Epidermal melanocyte (primary cell): ENCODE measurements around the gene GAP43.

ENCODE experiments used
- DNase-seq: peaks from one replicate; pipeline ENCODE4 v3.0.0; 2011; ENCODE audit warnings: low spot score; ENCODE audit not compliant: insufficient read length

GAP43 gene

DNA sequence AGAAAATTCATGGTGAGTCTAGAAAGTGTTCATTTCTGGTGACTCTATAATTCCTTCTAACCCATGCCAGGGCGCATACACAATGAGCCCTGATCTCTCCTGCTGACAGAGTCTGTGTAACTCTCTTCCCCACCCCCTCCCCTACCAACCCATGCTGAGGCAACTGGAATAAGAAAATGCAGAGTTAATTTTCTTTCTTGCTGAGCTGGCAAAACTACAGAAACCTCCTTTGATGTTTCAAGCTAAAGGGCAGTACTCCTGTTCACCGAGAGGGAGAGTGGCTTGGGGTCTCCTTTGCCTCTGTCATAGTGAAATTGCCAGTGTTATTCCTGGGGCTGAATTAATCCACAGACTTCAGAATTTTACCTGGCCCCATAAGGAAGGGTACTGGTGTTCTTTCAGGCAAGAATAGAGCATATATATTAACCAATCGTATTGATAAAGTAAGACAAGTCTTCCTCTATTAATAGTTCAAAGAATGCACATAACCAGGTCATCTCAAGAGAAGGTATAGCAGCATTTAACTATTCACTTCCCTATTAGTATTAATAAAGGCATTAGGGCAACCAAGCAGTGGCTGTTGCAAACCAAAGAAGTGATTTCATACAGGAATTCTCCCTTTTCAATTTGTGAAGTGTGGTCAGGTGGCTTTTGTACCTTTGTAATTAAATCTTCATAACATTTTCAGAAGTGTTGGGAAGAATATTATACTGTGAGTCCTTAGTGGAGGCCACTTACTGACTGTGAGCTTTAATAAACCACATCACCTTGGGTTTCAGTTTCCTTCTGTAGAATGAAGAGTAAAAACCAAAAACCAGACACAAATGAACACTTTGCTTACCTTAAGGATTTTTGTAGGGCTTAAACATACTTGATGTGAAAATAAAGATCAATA, 4.1 kb downstream of the GAP43 start:
- no peak for DNase-seq

DNA sequence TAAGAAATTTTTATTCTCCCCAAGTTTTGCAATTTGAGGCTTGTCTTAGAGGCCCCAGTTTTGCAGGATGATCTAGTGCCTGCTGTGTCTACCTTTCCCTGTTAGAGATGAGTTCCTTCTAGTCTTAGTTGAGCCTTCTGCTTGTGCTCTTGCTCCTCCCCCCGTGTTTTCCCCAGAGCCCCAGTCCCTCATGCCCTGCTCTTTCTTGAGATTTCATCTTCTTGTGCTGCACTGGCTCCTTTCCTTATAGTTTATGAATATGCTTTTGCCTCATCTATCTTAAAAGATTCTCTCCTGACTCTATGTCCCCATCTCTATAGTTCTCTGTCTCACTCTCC, 4.7 kb downstream of the GAP43 start:
- no peak for DNase-seq

DNA sequence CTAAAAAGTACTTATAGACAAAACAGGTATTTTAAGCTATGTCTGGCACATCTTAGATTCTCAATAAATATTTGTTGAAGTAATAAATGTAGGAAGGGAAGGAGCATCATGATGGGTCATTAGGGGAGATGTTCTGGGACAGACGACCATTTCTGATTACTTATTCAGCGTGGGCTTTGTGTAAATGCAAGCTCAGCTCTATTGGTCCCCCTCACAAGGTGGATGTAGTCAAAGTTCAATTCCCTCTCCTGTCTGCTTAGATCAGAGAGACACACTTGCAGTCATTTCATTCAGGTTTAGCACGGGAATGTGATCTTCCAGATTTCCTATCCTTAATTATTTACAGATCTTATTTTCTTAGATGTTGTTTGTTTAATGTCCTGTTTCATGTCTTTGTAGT, 7.5 kb downstream of the GAP43 start:
- DNase-seq = no peak

DNA sequence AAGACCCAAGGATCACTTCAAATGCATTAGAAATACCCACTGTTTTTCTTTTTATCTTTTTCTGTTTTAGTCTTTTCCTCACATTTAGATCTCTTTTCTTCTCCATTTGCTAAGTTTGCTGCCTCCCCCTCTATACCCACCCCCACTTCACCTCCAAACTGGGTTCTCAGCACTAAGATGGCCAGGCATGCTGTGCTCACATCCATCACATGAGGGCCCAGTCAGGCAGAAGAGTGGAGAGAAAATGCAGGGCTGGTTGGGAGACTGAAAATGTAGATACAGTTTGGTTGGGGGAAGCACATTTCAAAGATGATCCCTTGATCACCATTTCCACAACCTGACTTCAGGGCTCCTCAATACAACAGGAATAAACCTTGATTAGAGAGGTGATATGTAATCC, 8.7 kb downstream of the GAP43 start:
- DNase-seq = no peak

DNA sequence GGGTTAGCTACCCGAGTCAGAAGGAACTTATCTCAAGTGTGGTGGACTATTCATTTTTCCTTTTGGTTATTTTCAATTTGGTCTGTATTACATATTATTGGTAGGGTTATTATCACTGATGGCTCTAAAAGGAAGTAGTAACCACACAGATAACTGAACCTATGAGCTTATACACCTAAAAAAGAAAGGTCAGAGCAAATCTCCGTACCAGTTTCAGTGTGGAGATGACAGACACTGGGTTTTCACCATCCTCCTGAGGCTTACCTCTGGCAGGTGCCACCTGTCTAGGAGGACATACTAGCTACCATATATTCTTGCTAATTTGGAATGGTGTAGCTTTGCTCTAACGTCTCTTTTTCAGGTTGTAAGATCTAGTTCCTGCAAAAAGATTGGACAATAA, 10.2 kb downstream of the GAP43 start:
- DNase-seq = no peak

DNA sequence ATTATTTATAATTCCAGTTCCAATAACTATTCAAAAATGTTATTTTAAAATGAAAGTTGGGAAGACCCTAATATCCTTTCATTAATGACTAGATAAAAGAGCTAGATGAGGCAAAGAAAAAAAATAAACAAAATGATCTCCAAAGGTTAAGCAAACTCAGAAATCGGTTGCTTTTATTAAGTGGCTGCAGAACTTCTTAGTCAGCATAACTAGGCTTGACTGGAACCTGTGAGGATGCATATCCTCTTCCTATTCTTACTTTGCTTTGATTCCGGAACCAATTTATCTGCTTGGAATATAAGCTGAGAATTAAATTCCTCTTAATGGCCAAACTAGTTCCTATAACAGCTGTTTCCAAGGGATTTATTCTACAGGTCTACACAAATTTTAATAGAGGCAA, 10.7 kb downstream of the GAP43 start:
- DNase-seq = no peak

DNA sequence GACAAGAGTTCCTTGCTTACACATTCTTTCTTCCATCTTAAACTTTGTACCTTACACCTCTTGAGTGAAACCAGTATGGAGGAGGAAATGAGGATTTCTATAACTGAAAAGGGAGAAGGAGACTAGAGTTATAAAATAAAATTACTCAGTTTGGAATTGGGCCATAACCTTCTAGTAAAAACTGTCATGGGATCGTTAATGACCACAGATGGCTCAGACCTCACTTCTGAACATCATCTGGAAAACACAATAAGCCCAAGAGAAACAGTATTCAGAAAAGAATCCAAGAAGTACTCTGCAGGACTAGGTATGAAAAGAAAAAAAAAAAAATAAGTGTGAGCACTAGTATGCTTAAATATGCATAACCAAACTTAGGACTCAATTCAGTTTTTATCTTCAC, 12.1 kb downstream of the GAP43 start:
- DNase-seq = no peak

DNA sequence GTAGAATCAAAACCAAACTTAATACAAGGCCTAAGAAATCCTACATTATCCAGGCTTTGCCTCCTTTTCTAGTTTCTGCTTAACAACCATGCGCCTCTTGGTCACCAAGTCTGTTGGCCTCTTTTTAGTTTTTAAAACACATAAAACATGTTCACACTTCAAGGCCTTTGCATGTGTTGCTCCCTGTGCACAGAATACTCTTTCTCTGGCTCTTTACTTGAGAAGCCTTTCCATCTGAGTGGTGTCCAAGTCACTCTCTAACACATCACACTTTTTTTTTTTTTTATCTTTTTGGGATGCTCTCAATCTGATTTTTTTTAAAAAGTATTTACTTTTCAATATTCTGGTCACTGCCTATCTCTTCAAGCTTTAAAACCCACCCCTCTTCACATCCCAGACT, 14.9 kb downstream of the GAP43 start:
- DNase-seq = no peak

DNA sequence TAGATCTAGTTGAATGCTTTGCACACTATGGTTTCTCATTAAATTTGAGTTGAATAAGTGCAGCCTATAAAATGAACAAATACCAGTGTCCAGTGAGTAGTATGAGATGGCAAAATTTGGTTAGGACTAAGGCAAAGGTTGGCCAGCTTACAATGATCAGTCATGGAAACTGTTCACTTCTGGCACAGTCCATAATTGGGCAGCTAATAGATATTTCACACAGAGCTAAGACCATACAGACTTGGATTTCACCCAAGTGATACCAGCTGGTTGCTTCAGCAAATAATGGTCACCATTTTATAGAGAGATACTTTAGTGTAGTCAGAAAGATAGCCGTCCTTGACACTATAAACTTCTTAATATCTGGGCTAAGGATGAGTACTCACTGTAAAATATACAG, 15.7 kb downstream of the GAP43 start:
- no peak for DNase-seq

DNA sequence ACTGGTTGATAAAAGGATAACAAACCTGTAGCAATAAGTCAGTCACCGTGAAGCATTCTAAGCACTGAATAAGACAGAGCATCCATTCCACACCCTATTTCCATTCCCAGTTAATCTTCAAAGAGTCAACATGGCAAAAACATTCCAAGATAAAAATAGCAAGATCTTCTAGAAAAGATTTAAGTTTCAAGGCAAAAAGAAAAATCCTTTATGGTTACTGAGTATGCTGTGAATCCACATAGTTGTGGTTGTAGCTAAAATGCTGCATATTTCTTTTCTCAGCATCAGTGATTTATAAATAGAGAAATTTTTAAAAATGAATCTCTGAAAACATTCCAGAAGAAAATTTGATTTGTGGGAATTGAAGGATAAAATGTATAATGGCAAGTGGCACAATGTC, 21.1 kb downstream of the GAP43 start:
- DNase-seq = no peak

DNA sequence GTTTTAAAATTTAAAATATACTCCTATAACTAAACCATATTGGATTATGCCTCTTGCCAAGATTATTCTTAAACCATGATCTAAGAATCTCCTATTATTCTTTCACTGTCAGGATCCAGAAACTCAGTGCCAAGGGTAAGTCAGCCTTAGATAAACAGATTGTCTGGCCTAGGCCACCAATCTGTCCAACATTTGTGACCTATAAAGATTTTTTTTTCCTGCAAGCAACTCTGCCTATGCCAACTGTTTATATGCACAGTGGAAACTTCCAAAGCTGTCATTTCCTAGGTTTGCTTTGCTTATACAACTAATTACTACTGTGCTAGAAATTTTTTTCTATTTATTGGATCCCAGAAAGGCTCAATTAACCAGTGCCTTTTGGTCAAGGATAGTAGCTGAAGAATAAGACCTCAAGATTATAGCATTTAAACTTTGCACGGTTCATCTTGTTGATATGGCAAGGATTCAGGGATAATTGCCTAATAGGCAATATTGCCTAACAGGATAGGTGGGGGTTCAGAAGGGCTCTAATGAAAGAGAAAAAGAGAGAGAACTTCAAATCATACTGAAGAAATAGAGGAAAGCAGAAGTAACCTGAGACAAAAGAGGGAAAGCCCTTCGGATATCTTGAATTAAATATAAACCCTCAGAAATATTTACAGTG, 22.8 kb downstream of the GAP43 start:
- no peak for DNase-seq

DNA sequence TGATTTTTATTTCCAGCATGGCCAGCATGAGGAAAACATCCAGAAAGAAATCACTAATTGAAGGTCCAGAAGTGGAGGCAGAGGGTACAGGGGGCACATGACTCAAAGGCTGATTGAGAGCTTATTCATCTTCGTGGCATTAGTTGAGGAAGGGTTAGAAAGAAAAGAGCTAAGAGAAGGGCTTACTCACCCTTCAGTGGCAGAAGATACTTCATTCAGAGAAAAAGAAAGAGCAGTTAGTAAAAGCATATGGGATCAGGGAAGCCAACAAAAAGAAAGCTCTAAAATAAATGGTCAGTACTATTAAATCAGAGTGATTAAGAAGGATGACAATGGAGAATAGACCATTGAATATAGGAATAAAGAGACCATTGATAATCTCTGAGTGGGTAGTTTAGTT, 25.2 kb downstream of the GAP43 start:
- DNase-seq = no peak

DNA sequence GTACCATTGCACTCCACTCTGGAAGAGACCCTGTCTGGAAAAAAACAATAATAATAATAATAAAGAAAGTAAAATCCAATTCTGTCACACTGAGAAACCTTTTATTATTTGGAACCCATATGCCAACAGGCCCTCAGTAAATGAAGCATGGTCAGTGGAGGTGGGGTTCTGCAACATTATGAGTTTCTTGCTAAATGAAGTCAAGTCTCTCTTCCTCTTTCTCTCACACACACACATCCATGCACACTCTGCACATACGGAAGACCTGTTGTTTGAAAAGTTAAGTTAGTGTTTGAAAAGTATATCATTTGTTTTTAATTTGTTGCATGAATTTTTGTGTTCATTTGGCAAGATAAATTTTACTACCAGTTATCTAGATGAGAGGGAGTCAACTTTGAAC, 27.8 kb downstream of the GAP43 start:
- DNase-seq = no peak

DNA sequence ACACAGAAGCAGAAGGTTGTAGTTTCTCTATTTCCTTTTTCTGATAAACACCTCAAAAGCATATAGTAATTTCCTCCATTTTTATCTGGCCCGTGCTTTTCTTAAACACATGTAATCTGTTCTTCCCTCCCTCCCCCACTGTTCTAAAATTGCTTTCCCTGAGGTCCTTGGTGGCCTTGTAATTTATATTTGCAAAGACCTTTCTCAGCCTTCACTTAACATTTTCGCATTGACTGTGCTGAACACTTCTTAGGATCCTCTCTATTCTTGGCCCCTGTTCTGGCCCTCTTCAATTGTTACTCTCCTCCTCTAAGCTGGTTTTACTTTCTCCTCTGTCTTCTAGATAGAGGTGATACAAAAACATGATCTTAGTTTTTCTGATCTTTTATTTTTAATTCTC, 28.3 kb downstream of the GAP43 start:
- DNase-seq = no peak

DNA sequence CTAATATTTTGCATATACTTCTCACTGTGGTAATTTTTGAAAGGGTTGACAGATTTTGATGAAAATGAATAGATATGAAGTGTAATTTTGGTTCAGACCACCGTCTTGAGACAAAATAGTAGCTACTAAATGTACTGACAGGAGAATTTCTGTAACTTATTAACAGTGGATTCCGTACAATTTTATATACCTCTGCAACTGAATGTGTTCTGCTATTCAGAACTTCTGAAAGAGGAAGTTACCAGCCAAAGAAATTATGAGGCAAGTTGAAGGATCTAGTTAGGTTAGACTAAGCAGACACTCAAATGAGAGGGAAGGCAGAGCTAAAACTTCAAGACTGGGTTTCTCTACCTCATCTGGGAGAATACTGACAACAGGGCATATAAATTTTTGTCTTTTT, 29.4 kb downstream of the GAP43 start:
- DNase-seq = no peak

DNA sequence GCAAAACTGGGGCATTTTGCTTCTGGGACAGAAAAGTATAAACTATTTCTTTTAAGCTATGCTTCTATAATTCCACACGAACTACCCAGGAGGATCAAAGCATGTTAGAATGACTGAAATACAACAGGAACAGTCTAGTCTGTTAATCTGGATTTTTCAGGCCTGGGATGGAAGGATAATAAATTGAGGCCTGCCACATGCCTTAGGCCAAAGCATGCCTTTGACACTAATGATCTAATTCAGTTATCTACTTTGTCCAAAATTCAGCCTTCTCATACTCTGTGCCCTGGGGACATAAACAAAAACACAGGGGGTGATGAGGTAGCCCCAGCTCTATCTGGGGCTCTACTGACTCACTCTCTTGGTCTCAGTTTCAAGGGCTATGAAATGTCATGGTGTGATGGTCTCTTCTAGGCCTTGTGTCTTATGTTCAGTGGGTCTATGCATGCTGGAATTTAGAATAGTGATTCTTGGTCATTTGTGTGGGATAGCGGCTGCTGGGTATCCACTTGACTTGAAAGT, 32.5 kb downstream of the GAP43 start:
- DNase-seq = no peak

DNA sequence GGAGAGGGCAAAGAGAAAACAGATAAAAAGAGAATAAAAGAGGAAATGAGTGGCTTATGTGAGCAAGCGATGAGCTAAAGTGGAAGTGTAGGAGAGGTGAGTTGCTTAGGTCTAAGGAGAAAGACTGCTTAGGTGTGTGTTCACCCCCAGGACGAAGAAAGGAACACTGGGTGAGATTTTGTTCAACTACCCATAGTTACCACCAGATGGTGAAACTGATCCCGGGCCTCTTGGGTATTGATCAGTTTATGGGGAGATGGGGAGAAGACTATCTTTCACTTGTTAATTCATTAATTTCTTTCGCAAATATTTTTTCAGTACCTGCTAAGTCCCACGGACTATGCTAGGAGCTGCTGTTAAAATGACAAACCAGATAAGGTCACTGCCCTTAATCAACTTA, 33.9 kb downstream of the GAP43 start:
- no peak for DNase-seq

DNA sequence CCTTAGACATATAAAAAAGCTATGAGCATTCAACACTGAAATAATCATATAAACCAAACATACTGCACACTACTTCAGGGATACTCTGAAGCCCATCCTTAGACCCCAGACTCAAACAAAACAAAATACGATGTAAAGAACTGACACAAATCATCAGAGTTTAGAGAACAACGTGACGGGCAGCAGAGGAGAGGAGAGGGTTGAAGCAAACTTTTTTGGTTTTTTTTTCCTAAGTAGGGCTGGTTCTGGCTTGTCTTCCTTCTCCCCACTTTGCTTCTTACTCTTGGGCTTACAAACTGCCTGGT, 34.7 kb downstream of the GAP43 start:
- DNase-seq = no peak

DNA sequence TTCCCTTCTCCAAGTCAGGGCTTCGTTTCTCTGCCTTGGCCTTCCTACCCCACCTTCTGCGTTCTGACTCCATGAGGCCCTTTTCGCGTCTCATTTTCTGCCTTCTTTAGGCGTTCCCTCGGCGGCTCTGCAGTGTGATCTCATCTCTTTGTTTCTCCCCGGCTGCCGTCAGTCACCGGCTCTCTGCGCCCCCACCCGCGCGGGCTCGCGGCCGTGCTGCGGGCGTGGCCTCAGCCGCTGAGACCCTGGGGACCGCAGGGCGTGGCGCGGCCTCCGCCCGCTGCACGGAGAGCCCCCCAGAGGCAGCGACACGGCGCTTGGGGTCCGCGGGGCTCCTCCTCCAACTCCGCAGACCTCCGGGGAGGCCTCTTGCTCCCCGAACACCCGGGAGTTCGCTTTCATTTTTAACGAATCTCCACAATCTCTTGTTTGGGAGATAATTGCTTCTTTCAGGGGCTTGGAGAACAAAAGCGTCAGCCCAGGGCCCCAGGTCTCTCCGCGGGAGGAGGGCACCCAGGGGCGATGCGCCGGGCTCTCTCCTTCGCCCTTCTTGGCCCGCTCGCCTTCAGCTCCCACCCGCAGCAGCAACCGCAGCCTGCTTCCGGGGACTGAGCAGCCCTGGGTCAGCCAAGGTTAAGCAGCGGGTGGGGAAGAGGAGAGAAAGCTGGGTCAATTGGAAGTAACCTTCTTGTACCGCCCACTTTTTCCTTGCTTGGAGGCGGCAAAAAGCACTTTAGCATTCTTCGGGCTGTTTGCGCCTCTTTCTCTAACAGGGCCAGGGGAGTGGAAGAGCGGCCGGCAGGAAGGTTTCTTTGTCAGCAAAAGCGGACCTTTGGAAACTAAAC, 35.2 kb downstream of the GAP43 start:
- DNase-seq = peak; percentile 65

DNA sequence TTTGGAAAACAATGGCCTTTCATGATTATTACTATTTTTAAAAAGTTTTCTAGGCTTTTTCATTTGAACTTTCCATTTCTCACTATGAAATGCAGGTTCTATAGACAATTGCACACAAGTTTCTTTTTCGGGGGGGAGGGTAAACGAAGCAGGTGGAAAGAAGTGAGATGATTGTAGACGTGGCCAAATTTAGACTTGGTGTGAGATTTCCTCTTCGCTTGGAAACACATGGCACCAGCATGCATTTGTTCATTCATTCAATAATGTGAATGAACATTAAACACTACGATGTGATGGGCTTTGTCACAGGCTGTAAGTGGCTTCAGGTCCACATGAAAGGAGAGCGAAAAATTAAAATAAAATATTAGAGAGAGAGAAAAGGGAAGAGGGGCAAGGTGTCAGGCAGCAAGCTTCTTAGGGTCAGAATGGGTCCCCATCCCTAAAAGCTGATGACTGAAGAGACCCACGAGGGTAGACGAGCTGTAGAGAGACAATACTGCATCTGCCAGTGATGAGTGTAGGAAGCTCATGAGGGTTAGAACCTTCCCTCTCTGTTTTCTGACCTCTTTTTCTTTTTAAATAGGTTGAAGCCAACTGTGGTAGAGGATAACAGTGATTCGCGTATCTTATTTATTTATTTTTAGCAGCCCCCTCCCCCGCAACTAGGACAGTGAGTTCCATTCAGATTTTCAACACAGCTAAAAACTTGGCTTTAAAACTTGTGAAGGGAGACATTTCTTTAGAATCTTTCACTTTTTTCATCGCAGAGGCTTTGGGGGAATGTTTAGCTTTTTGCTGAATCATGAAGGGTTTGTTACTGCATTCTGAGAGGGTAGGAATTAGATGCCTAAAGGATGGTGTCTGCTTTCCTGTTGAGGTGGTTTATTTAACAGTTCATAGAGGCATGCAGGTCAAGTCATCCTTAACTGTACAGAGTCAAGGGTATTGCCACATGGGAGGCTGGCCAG, 36.2 kb downstream of the GAP43 start:
- no peak for DNase-seq
